Measurements from ENCODE around the gene SIRT3. TPM values are rescaled to one million over a fixed set of nuclear protein-coding genes. Genes with fewer than 3 reads are reported as not detected.

SIRT3 gene
- total RNA-seq, 1 experiment from 2014 or later: 37.5 TPM

DNA sequence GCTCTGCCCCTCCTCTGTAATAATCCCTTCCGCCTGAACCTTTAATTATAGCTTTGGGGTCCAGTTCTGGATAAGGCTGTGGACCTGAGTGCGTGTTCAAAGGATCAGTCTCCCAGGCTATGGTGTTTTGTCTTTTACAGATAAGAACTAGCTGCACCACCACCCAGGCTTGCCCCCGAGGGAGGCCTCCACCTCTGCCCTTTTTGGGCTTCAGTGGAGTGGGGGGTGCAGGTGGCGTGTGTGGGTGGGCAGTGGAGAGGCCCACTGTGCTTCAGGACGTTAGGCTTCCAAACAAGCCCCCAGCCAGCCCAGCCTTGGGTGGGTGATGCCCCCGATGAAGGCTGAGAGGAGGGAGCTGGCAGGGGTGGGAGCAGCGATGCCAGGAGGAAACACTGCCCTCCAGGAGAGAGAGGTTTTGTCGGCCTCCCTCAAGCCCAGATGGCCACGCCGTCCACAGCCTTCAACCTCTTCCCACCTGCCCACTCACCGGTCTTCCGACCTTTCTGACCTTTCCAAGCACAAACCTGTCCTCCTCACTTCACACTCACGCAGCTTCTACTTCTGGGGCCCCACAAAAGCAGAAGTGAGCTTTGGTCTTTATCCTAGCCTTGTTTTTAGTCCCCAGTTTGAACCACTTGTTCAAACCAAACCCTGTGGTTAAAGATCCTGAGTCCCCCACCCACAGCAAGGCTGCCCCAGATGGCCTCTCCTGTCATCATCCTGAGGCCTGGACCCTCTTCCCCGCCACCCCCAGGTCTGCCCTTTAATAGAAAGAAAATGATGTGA lies 21.0 kb upstream of the SIRT3 start:
- no peak overlapping the region for H3K27ac ChIP-seq (ENCODE audit: low read length)
- ATAC-seq (no peak), DNase-seq (ENCODE audit: low read depth, low spot score) (no peak)
- no peak overlapping the region for H3K4me3 ChIP-seq (ENCODE audit: low read depth in 2 of 2, low read length in 2 of 2)
- H3K9me3 ChIP-seq (ENCODE audit: control insufficient read depth, insufficient read depth, low read depth, low read length): no peaks in the 10 kb centered on the region
- TF ChIP-seq POLR2AphosphoS5 (IDR thresholded peaks at IDR 0.05; ENCODE audit: low read depth, low read length) (no peak), TCF7L2 (IDR thresholded peaks at IDR 0.05; ENCODE audit: low read depth, low read length) (no peak), SIN3A (IDR thresholded peaks at IDR 0.05; ENCODE audit: borderline replicate concordance, insufficient read depth, low read depth, low read length) (no peak)
- TF ChIP-seq, protein P1, sequence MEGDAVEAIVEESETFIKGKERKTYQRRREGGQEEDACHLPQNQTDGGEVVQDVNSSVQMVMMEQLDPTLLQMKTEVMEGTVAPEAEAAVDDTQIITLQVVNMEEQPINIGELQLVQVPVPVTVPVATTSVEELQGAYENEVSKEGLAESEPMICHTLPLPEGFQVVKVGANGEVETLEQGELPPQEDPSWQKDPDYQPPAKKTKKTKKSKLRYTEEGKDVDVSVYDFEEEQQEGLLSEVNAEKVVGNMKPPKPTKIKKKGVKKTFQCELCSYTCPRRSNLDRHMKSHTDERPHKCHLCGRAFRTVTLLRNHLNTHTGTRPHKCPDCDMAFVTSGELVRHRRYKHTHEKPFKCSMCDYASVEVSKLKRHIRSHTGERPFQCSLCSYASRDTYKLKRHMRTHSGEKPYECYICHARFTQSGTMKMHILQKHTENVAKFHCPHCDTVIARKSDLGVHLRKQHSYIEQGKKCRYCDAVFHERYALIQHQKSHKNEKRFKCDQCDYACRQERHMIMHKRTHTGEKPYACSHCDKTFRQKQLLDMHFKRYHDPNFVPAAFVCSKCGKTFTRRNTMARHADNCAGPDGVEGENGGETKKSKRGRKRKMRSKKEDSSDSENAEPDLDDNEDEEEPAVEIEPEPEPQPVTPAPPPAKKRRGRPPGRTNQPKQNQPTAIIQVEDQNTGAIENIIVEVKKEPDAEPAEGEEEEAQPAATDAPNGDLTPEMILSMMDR (IDR thresholded peaks at IDR 0.05): no peak
- TF ChIP-seq, protein P2, sequence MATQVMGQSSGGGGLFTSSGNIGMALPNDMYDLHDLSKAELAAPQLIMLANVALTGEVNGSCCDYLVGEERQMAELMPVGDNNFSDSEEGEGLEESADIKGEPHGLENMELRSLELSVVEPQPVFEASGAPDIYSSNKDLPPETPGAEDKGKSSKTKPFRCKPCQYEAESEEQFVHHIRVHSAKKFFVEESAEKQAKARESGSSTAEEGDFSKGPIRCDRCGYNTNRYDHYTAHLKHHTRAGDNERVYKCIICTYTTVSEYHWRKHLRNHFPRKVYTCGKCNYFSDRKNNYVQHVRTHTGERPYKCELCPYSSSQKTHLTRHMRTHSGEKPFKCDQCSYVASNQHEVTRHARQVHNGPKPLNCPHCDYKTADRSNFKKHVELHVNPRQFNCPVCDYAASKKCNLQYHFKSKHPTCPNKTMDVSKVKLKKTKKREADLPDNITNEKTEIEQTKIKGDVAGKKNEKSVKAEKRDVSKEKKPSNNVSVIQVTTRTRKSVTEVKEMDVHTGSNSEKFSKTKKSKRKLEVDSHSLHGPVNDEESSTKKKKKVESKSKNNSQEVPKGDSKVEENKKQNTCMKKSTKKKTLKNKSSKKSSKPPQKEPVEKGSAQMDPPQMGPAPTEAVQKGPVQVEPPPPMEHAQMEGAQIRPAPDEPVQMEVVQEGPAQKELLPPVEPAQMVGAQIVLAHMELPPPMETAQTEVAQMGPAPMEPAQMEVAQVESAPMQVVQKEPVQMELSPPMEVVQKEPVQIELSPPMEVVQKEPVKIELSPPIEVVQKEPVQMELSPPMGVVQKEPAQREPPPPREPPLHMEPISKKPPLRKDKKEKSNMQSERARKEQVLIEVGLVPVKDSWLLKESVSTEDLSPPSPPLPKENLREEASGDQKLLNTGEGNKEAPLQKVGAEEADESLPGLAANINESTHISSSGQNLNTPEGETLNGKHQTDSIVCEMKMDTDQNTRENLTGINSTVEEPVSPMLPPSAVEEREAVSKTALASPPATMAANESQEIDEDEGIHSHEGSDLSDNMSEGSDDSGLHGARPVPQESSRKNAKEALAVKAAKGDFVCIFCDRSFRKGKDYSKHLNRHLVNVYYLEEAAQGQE (IDR thresholded peaks at IDR 0.05; ENCODE audit: insufficient read depth in 1 of 2, low read depth in 2 of 2, low read length in 1 of 2): no peak
- no TSS peak for BruUV-seq (replicated peaks)
- in situ Hi-C loops (cut with HindIII; ENCODE audit: low pct_unique_long_range_greater_than_20kb, low sequenced_read_pairs) (no loop called here), intact Hi-C loops (cut with micrococcal nuclease; ENCODE audit: unreplicated experiment) (no loop called here)
- POLR2A ChIA-PET: no interaction called here
- no peaks in the 10 kb centered on the region for H3K4me1 ChIP-seq (ENCODE audit: control insufficient read depth, insufficient read depth, low read length)
- no peaks in the 10 kb centered on the region for H3K27me3 ChIP-seq (ENCODE audit: control insufficient read depth, insufficient read depth, low read length)
- peaks cover 2% of the 10 kb centered on the region; the same call in 1 of the 2 replicates for H3K36me3 ChIP-seq (ENCODE audit: control insufficient read depth, insufficient read depth, low read length)
- CTCF ChIA-PET: no interaction called here

GRCh38 chr11:255816-256215 lies 19.7 kb upstream of the SIRT3 start:
- BruUV-seq (replicated peaks): no TSS peak
- Histone ChIP-seq H3K27me3 (ENCODE audit: control insufficient read depth, insufficient read depth, low read length) (no peaks in the 10 kb centered on the region), H3K27ac (ENCODE audit: low read length) (no peak overlapping the region), H3K9me3 (ENCODE audit: control insufficient read depth, insufficient read depth, low read depth, low read length) (no peaks in the 10 kb centered on the region), H3K4me3 (ENCODE audit: low read depth in 2 of 2, low read length in 2 of 2) (no peak overlapping the region), H3K36me3 (ENCODE audit: control insufficient read depth, insufficient read depth, low read length) (peaks cover 13% of the 10 kb centered on the region), H3K4me1 (ENCODE audit: control insufficient read depth, insufficient read depth, low read length) (no peaks in the 10 kb centered on the region)
- in situ Hi-C loops (cut with HindIII; ENCODE audit: low pct_unique_long_range_greater_than_20kb, low sequenced_read_pairs): no loop called here
- no peak for DNase-seq (ENCODE audit: low read depth, low spot score)
- CTCF ChIA-PET: interaction anchor here (0.6 kb wide), 1 partner anchor 46 kb away, joined by 4 read pairs; no protein-coding TSS in a partner anchor
- TF ChIP-seq, protein P1 (IDR thresholded peaks at IDR 0.05): no peak
- TF ChIP-seq SIN3A (IDR thresholded peaks at IDR 0.05; ENCODE audit: borderline replicate concordance, insufficient read depth, low read depth, low read length) (no peak), POLR2AphosphoS5 (IDR thresholded peaks at IDR 0.05; ENCODE audit: low read depth, low read length) (no peak), TCF7L2 (IDR thresholded peaks at IDR 0.05; ENCODE audit: low read depth, low read length) (no peak)
- TF ChIP-seq, protein P2 (IDR thresholded peaks at IDR 0.05; ENCODE audit: insufficient read depth in 1 of 2, low read depth in 2 of 2, low read length in 1 of 2): no peak
- intact Hi-C loops (cut with micrococcal nuclease; ENCODE audit: unreplicated experiment): no loop called here
- ATAC-seq: no peak
- POLR2A ChIA-PET: no interaction called here
